Caco-2 (cell line): ENCODE data around the gene FBXW4. TPM values are rescaled to one million over a fixed set of nuclear protein-coding genes. Genes with fewer than 3 reads are reported as not detected.

Experiments
- BruUV-seq: library from RNA; stranded (reverse); fragments of 400-500 nt; replicated peaks from 2 replicates; lab custom pipeline; 2021; lab: Mats Ljungman, UMichigan
- CTCF ChIA-PET: fragments of 300-600 bp; sonication (Branson Sonifier 250); formaldehyde crosslinking; loops from one replicate; lab custom pipeline; 2022; ENCODE audit warnings: antibody characterized with exemption; lab: Charles Lee
- POLR2A ChIA-PET: fragments of 300-600 bp; sonication (Branson Sonifier 250); formaldehyde crosslinking; loops from one replicate; lab custom pipeline; 2022; ENCODE audit warnings: antibody characterized with exemption; lab: Charles Lee
- DNase-seq, 2 experiments: peaks; one replicate each; pipeline versions ENCODE4 v3.0.0 to v3.0.0-alpha.2; 2020 to 2022
- H3K27me3 ChIP-seq: replicated peaks from 2 replicates; pipeline ENCODE4 v1.6.0; 2011; ENCODE audit warnings: low read length; ENCODE audit not compliant: control insufficient read depth, insufficient read depth
- H3K36me3 ChIP-seq: 2 replicates; pipeline ENCODE4 v1.5.1; 2011; ENCODE audit warnings: low read length; ENCODE audit not compliant: control insufficient read depth, insufficient read depth
- H3K4me1 ChIP-seq: fragments of 250-450 bp; sonication (Bioruptor Pico); 2 replicates; pipeline ENCODE4 v1.5.1; 2020; ENCODE audit warnings: mild to moderate bottlenecking
- H3K4me3 ChIP-seq: 2 replicates; pipeline ENCODE4 v1.5.1; 2011; ENCODE audit warnings: low read depth, mild to moderate bottlenecking, control low read depth, low read length
- H3K9me3 ChIP-seq: fragments of 250-450 bp; sonication (Bioruptor Pico); 2 replicates; pipeline ENCODE4 v1.5.1; 2020; ENCODE audit warnings: mild to moderate bottlenecking, moderate library complexity
- H3K27ac Mint-ChIP-seq: one replicate; pipeline ENCODE4 v1.8.0; 2022; ENCODE audit warnings: mixed read lengths; ENCODE audit not compliant: unreplicated experiment
- H3K27me3 Mint-ChIP-seq: one replicate; pipeline ENCODE4 v1.8.0; 2022; ENCODE audit warnings: mixed read lengths; ENCODE audit not compliant: insufficient read depth, unreplicated experiment
- H3K36me3 Mint-ChIP-seq: one replicate; pipeline ENCODE4 v1.8.0; 2022; ENCODE audit warnings: mild to moderate bottlenecking, mixed read lengths; ENCODE audit not compliant: insufficient read depth, unreplicated experiment
- H3K4me1 Mint-ChIP-seq: one replicate; pipeline ENCODE4 v1.8.0; 2022; ENCODE audit warnings: low read depth, mixed read lengths; ENCODE audit not compliant: unreplicated experiment
- H3K4me3 Mint-ChIP-seq: one replicate; pipeline ENCODE4 v1.8.0; 2022; ENCODE audit warnings: mild to moderate bottlenecking, moderate library complexity, mixed read lengths; ENCODE audit not compliant: unreplicated experiment
- H3K9me3 Mint-ChIP-seq: one replicate; pipeline ENCODE4 v1.8.0; 2022; ENCODE audit warnings: mixed read lengths; ENCODE audit not compliant: unreplicated experiment
- CTCF ChIP-seq, 2 experiments: fragments of 200-600 bp in 1 of 2; IDR thresholded peaks; 1 replicate in 1 of 2; 2 replicates in 1 of 2; pipeline versions ENCODE4 v1.5.1 to v1.8.0; 2011 to 2022; ENCODE audit warnings: antibody characterized with exemption in 1 of 2, control low read depth in 1 of 2, inconsistent platforms in 1 of 2, low read depth in 1 of 2, low read length in 1 of 2, mild to moderate bottlenecking in 1 of 2, moderate library complexity in 1 of 2; ENCODE audit not compliant: insufficient read depth in 1 of 2, severe bottlenecking in 1 of 2, unreplicated experiment in 1 of 2
- intact Hi-C: fragments of 100-400 bp; cut with micrococcal nuclease; formaldehyde crosslinking; loops from one replicate; pipeline ENCODE4 v1.10.0; 2022; ENCODE audit not compliant: unreplicated experiment
- total RNA-seq: library from RNA; stranded (reverse); gene quantifications from 2 replicates; pipeline ENCODE4 v1.2.3, GENCODE V29; 2022

Gene FBXW4
- total RNA-seq, 1 experiment from 2014 or later = 44.0 TPM

- CTCF ChIA-PET = no interaction called here
- no peak for TF ChIP-seq CTCF (IDR thresholded peaks at IDR 0.05; ENCODE audit: insufficient read depth in 1 of 2, low read depth in 1 of 2, low read length in 1 of 2, severe bottlenecking in 1 of 2, unreplicated experiment in 1 of 2)
- Mint-ChIP-seq H3K4me3 (no peak overlapping the region), H3K36me3 (no peaks in the 10 kb centered on the region), H3K4me1 (no peaks in the 10 kb centered on the region), H3K27me3 (no peaks in the 10 kb centered on the region), H3K27ac (no peak overlapping the region), H3K9me3 (peaks cover 2% of the 10 kb centered on the region)
- Histone ChIP-seq H3K27me3 (no peaks in the 10 kb centered on the region), H3K36me3 (no peaks in the 10 kb centered on the region), H3K4me3 (no peak overlapping the region), H3K9me3 (no peaks in the 10 kb centered on the region), H3K4me1 (no peaks in the 10 kb centered on the region)
- no TSS peak for BruUV-seq
- intact Hi-C loops = no loop called here
- POLR2A ChIA-PET = no interaction called here
- DNase-seq = no peak
These were observed 12.7 kb downstream of the FBXW4 start for GRCh38 chr10:101682172-101682825.

GRCh38 chr10:101676565-101676964 lies 18.4 kb downstream of the FBXW4 start:
- Mint-ChIP-seq H3K27ac (no peak overlapping the region), H3K27me3 (no peaks in the 10 kb centered on the region), H3K36me3 (peaks cover 5% of the 10 kb centered on the region), H3K9me3 (peaks cover 13% of the 10 kb centered on the region), H3K4me3 (no peak overlapping the region), H3K4me1 (no peaks in the 10 kb centered on the region)
- POLR2A ChIA-PET = no interaction called here
- no peak for DNase-seq
- H3K9me3 ChIP-seq = 0 out of 2 replicates have a peak, but pooled peaks cover 4% of the 10 kb centered on the region
- BruUV-seq = no TSS peak
- no peaks in the 10 kb centered on the region for H3K27me3 ChIP-seq
- H3K4me1 ChIP-seq = no peaks in the 10 kb centered on the region
- CTCF ChIA-PET = no interaction called here
- no peaks in the 10 kb centered on the region for H3K36me3 ChIP-seq
- intact Hi-C loops = no loop called here
- no peak for TF ChIP-seq CTCF (IDR thresholded peaks at IDR 0.05; ENCODE audit: insufficient read depth in 1 of 2, low read depth in 1 of 2, low read length in 1 of 2, severe bottlenecking in 1 of 2, unreplicated experiment in 1 of 2)
- no peak overlapping the region for H3K4me3 ChIP-seq

DNA sequence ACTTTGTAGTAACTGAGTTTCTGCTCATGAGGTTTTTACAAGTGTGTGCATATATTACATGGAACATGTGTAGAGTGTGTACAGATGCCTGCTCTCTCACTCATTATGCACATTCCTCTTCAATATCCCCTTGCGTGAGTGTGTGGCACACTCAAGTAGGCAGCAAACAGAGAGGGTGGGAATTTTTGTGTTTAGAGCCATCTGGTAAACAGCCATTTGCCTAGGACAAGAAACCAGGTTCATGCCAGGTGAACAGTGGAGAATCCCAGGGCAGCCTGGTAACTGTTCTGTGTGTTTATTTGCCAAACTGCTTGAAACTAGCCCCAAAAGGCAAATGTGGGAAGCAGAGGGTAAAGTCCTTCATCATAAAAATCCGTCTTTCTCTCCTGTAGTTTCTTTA lies 19.9 kb downstream of the FBXW4 start:
- CTCF ChIA-PET = no interaction called here
- BruUV-seq = no TSS peak
- H3K27me3 Mint-ChIP-seq = no peaks in the 10 kb centered on the region
- intact Hi-C loops = no loop called here
- H3K9me3 Mint-ChIP-seq = peaks cover 13% of the 10 kb centered on the region
- no peaks in the 10 kb centered on the region for H3K4me1 Mint-ChIP-seq
- POLR2A ChIA-PET = no interaction called here
- no peak for DNase-seq
- TF ChIP-seq CTCF (IDR thresholded peaks at IDR 0.05; ENCODE audit: insufficient read depth in 1 of 2, low read depth in 1 of 2, low read length in 1 of 2, severe bottlenecking in 1 of 2, unreplicated experiment in 1 of 2) = no peak
- Histone ChIP-seq H3K36me3 (no peaks in the 10 kb centered on the region), H3K9me3 (0 out of 2 replicates have a peak, but pooled peaks cover 4% of the 10 kb centered on the region), H3K4me1 (no peaks in the 10 kb centered on the region), H3K27me3 (no peaks in the 10 kb centered on the region), H3K4me3 (no peak overlapping the region)
- no peak overlapping the region for H3K4me3 Mint-ChIP-seq
- H3K27ac Mint-ChIP-seq = no peak overlapping the region
- peaks cover 5% of the 10 kb centered on the region for H3K36me3 Mint-ChIP-seq
